ENCODE results near the gene RPL6. TPM values are rescaled to one million over a fixed set of nuclear protein-coding genes. Genes with fewer than 3 reads are reported as not detected.
"Not testable (repeated sequence)": the region's sequence is repeated elsewhere in the genome, so short reads cannot be mapped to it uniquely, and the experiment has no call there.

The RPL6 gene
- polyA plus RNA-seq, 1 of the 3 experiments (the other 2 are of a cell fraction) = 2,073 TPM

GRCh38 chr12:112393328-112393727, 16.1 kb downstream of the RPL6 start:
- H3K27ac ChIP-seq (ENCODE audit: low read depth in 2 of 2, low read length in 1 of 2) = no peak overlapping the region
- ChIA-PET POLR2A (no interaction called here), CTCF (interaction anchor here (1.7 kb wide), 1 partner anchor 195 kb away, joined by 6 read pairs; no protein-coding TSS in a partner anchor)

GRCh38 chr12:112389922-112390654, 19.3 kb downstream of the RPL6 start:
- H3K9me3 ChIP-seq = not testable (repeated sequence)
- WGBS (ENCODE audit: low lambda C conversion rate) = 56% methylated on average over 4 of the region's 4 CpGs

More at GRCh38 chr12:112393328-112393727, 16.1 kb downstream of the RPL6 start:
- no peak for TF ChIP-seq POLR2AphosphoS5 (IDR thresholded peaks at IDR 0.05; ENCODE audit: low read depth, low read length)
- TF ChIP-seq TEAD4 (IDR thresholded peaks at IDR 0.05; ENCODE audit: borderline replicate concordance, insufficient read depth) = no peak
- TF ChIP-seq JUND (IDR thresholded peaks at IDR 0.05) = no peak
- TF ChIP-seq, protein P1, sequence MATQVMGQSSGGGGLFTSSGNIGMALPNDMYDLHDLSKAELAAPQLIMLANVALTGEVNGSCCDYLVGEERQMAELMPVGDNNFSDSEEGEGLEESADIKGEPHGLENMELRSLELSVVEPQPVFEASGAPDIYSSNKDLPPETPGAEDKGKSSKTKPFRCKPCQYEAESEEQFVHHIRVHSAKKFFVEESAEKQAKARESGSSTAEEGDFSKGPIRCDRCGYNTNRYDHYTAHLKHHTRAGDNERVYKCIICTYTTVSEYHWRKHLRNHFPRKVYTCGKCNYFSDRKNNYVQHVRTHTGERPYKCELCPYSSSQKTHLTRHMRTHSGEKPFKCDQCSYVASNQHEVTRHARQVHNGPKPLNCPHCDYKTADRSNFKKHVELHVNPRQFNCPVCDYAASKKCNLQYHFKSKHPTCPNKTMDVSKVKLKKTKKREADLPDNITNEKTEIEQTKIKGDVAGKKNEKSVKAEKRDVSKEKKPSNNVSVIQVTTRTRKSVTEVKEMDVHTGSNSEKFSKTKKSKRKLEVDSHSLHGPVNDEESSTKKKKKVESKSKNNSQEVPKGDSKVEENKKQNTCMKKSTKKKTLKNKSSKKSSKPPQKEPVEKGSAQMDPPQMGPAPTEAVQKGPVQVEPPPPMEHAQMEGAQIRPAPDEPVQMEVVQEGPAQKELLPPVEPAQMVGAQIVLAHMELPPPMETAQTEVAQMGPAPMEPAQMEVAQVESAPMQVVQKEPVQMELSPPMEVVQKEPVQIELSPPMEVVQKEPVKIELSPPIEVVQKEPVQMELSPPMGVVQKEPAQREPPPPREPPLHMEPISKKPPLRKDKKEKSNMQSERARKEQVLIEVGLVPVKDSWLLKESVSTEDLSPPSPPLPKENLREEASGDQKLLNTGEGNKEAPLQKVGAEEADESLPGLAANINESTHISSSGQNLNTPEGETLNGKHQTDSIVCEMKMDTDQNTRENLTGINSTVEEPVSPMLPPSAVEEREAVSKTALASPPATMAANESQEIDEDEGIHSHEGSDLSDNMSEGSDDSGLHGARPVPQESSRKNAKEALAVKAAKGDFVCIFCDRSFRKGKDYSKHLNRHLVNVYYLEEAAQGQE (IDR thresholded peaks at IDR 0.05; ENCODE audit: low read depth, low read length) = no peak
- TF ChIP-seq GABPA (IDR thresholded peaks at IDR 0.05; ENCODE audit: low read depth) = no peak
- no peak for TF ChIP-seq GATA2 (CRISPR knock-in tag; IDR thresholded peaks at IDR 0.05)
- no peak for TF ChIP-seq RXRA (IDR thresholded peaks at IDR 0.05; ENCODE audit: borderline replicate concordance, low read depth)
- no peak for TF ChIP-seq FOSL2 (IDR thresholded peaks at IDR 0.05; ENCODE audit: borderline replicate concordance, low read depth)
- no peak for TF ChIP-seq EP300 (IDR thresholded peaks at IDR 0.05; ENCODE audit: borderline replicate concordance in 1 of 2, low read depth in 1 of 2, low read length in 1 of 2)
- no peak for TF ChIP-seq SMC3 (IDR thresholded peaks at IDR 0.05; ENCODE audit: low read depth, low read length)
- TF ChIP-seq RAD21 (IDR thresholded peaks at IDR 0.05; ENCODE audit: low read length) = no peak
- no peak for TF ChIP-seq MAX (IDR thresholded peaks at IDR 0.05; ENCODE audit: low read depth)
- no peak for TF ChIP-seq YY1 (IDR thresholded peaks at IDR 0.05; ENCODE audit: low read depth)
- no peak for TF ChIP-seq PBX3 (IDR thresholded peaks at IDR 0.05)
- TF ChIP-seq, protein P2, sequence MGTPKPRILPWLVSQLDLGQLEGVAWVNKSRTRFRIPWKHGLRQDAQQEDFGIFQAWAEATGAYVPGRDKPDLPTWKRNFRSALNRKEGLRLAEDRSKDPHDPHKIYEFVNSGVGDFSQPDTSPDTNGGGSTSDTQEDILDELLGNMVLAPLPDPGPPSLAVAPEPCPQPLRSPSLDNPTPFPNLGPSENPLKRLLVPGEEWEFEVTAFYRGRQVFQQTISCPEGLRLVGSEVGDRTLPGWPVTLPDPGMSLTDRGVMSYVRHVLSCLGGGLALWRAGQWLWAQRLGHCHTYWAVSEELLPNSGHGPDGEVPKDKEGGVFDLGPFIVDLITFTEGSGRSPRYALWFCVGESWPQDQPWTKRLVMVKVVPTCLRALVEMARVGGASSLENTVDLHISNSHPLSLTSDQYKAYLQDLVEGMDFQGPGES (IDR thresholded peaks at IDR 0.05; ENCODE audit: low read depth, low read length) = no peak
- TF ChIP-seq, protein P3, sequence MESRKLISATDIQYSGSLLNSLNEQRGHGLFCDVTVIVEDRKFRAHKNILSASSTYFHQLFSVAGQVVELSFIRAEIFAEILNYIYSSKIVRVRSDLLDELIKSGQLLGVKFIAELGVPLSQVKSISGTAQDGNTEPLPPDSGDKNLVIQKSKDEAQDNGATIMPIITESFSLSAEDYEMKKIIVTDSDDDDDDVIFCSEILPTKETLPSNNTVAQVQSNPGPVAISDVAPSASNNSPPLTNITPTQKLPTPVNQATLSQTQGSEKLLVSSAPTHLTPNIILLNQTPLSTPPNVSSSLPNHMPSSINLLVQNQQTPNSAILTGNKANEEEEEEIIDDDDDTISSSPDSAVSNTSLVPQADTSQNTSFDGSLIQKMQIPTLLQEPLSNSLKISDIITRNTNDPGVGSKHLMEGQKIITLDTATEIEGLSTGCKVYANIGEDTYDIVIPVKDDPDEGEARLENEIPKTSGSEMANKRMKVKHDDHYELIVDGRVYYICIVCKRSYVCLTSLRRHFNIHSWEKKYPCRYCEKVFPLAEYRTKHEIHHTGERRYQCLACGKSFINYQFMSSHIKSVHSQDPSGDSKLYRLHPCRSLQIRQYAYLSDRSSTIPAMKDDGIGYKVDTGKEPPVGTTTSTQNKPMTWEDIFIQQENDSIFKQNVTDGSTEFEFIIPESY (IDR thresholded peaks at IDR 0.05; ENCODE audit: borderline replicate concordance, low read depth) = no peak
- no peaks in the 10 kb centered on the region for H3K9me3 ChIP-seq
- H4K20me1 ChIP-seq (ENCODE audit: insufficient read depth) = no peaks in the 10 kb centered on the region
- H3K27me3 ChIP-seq (ENCODE audit: insufficient read depth) = no peaks in the 10 kb centered on the region
- no peaks in the 10 kb centered on the region for H3K4me1 ChIP-seq (ENCODE audit: control insufficient read depth in 1 of 2, insufficient read depth in 2 of 2, low read depth in 1 of 2, low read length in 1 of 2)
- no peaks in the 10 kb centered on the region for H3K79me2 ChIP-seq (ENCODE audit: insufficient read depth)
- no peaks in the 10 kb centered on the region for H3K9me2 ChIP-seq
- H3F3A ChIP-seq (replicated peaks; ENCODE audit: insufficient read depth) = no peaks in the 10 kb centered on the region
- no peak overlapping the region for H3K4me2 ChIP-seq
- no peak overlapping the region for H3K4me3 ChIP-seq (ENCODE audit: low read depth in 2 of 2, low read length in 1 of 2)
- H3K36me3 ChIP-seq (replicated peaks in 1 of 2; ENCODE audit: control insufficient read depth in 1 of 2, insufficient read depth in 2 of 2, low read length in 1 of 2) = no peaks in the 10 kb centered on the region
- DNase-seq = no peak
- 81% methylated on average over 1 of the region's 1 CpG for WGBS (ENCODE audit: low lambda C conversion rate)
- H2AFZ ChIP-seq (ENCODE audit: low read depth) = no peak overlapping the region
- H3K9ac ChIP-seq = no peak overlapping the region

More at GRCh38 chr12:112389922-112390654, 19.3 kb downstream of the RPL6 start:
- H3K36me3 ChIP-seq (replicated peaks in 1 of 2; ENCODE audit: control insufficient read depth in 1 of 2, insufficient read depth in 2 of 2, low read length in 1 of 2); H3K4me2 ChIP-seq; H2AFZ ChIP-seq (ENCODE audit: low read depth); H3K4me3 ChIP-seq (ENCODE audit: low read depth in 2 of 2, low read length in 1 of 2); H3K9me2 ChIP-seq; H3K27ac ChIP-seq (ENCODE audit: low read depth in 2 of 2, low read length in 1 of 2); POLR2A ChIA-PET; H3F3A ChIP-seq (replicated peaks; ENCODE audit: insufficient read depth); H4K20me1 ChIP-seq (ENCODE audit: insufficient read depth); DNase-seq; H3K79me2 ChIP-seq (ENCODE audit: insufficient read depth); H3K27me3 ChIP-seq (ENCODE audit: insufficient read depth); H3K4me1 ChIP-seq (ENCODE audit: control insufficient read depth in 1 of 2, insufficient read depth in 2 of 2, low read depth in 1 of 2, low read length in 1 of 2); H3K9ac ChIP-seq: not testable (repeated sequence)
- CTCF ChIA-PET = interaction anchor here (1.9 kb wide), 1 partner anchor 192 kb away, joined by 9 read pairs; no protein-coding TSS in a partner anchor
